Measurements from ENCODE around the gene ESR2. TPM values are rescaled to one million over a fixed set of nuclear protein-coding genes. Genes with fewer than 3 reads are reported as not detected.

ESR2 gene
- total RNA-seq, 1 donor from 2014 or later, result 0.16 TPM

DNA sequence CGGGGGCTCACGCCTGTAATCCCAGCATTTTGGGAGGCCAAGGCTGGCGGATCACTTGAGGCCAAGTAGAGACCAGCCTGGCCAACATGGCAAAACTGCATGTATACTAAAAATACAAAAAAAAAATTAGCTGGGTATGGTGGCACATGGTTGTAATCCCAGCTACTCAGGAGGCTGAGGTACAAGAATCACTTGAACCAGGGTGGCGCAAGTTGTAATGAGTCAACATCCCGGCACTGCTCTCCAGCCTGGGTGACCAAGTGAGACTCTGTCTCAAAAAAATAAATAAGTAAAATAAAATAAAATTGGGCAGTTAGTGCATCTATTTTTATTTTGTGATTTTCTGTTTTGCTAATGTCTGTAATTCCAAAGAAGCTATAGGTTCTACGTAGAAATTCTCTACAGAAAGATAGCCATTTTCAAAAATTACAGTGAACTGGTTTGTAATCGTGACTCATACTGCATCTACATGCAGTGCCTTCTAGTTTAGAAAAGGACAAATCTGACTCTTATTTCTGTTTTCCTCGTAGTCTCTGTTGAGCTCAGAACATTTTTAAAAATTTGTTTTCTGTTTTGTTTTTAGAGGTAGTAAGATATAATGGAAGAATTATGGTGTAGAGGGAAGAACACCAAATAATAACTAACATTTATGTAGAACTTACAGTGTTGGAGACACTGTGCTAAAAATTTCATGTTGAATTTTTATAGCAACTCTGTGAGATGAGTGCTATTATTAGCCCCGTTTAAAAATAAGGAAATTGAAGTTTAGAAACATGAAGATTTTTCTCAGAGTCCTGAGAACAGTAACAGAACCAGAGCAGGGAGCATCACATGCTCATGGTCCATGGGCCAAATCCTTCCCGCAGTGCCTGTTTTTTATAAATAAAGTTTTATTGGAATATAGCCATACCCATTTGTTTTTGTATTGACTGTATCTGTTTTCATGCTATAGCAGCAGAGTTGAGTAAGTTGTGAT is 240.2 kb downstream of the ESR2 start:
- H3K27me3 ChIP-seq (ENCODE audit: insufficient read depth, low read length), result no peaks in the 10 kb centered on the region
- H3K4me1 Mint-ChIP-seq (ENCODE audit: low read depth, unreplicated experiment), result no peaks in the 10 kb centered on the region
- no peaks in the 10 kb centered on the region for H4K20me1 ChIP-seq (ENCODE audit: insufficient read depth, low read length)
- no peaks in the 10 kb centered on the region for H3K9me3 ChIP-seq (ENCODE audit: insufficient read depth, low read depth, low read length)
- no peak overlapping the region for H3K4me3 ChIP-seq (ENCODE audit: insufficient read depth, low read depth, low read length)
- H3K27ac Mint-ChIP-seq (ENCODE audit: unreplicated experiment), result no peak overlapping the region
- H3K27me3 Mint-ChIP-seq (ENCODE audit: low read depth, unreplicated experiment), result no peaks in the 10 kb centered on the region
- no peak for FAIRE-seq
- no peaks in the 10 kb centered on the region for H3K36me3 ChIP-seq (ENCODE audit: insufficient read depth, low read length)
- H3K4me1 ChIP-seq (ENCODE audit: insufficient read depth, low read length), result no peaks in the 10 kb centered on the region
- H3K9me3 Mint-ChIP-seq (ENCODE audit: unreplicated experiment), result no peaks in the 10 kb centered on the region
- DNase-seq (ENCODE audit: low read depth), result no peak
- no peaks in the 10 kb centered on the region for H3K36me3 Mint-ChIP-seq (ENCODE audit: low read depth, unreplicated experiment)
- H2AFZ ChIP-seq (ENCODE audit: low read depth, low read length), result no peak overlapping the region
- no peaks in the 10 kb centered on the region for H3K79me2 ChIP-seq (ENCODE audit: insufficient read depth, low read length)
- H3K4me2 ChIP-seq (ENCODE audit: low read length), result no peak overlapping the region
- no peak overlapping the region for H3K4me3 Mint-ChIP-seq (ENCODE audit: unreplicated experiment)
- no peak overlapping the region for H3K9ac ChIP-seq (ENCODE audit: low read length)
- H3K27ac ChIP-seq (ENCODE audit: low read depth, low read length), result no peak overlapping the region
- TF ChIP-seq CTCF (IDR thresholded peaks at IDR 0.05; ENCODE audit: insufficient read depth, low read depth, low read length) (no peak), EZH2 (IDR thresholded peaks at IDR 0.05; ENCODE audit: insufficient read depth, low read length) (no peak)

GRCh38 chr14:64049616-64050381 is 244.4 kb downstream of the ESR2 start:
- Mint-ChIP-seq H3K4me3 (ENCODE audit: unreplicated experiment) (no peak overlapping the region), H3K27me3 (ENCODE audit: low read depth, unreplicated experiment) (no peaks in the 10 kb centered on the region), H3K36me3 (ENCODE audit: low read depth, unreplicated experiment) (no peaks in the 10 kb centered on the region), H3K9me3 (ENCODE audit: unreplicated experiment) (no peaks in the 10 kb centered on the region), H3K4me1 (ENCODE audit: low read depth, unreplicated experiment) (no peaks in the 10 kb centered on the region), H3K27ac (ENCODE audit: unreplicated experiment) (no peak overlapping the region)
- H3K9ac ChIP-seq (ENCODE audit: low read length), result no peak overlapping the region
- TF ChIP-seq EZH2 (IDR thresholded peaks at IDR 0.05; ENCODE audit: insufficient read depth, low read length) (no peak), CTCF (IDR thresholded peaks at IDR 0.05; ENCODE audit: insufficient read depth, low read depth, low read length) (no peak)
- H2AFZ ChIP-seq (ENCODE audit: low read depth, low read length), result no peak overlapping the region
- no peak for DNase-seq (ENCODE audit: low read depth)
- H3K4me3 ChIP-seq (ENCODE audit: insufficient read depth, low read depth, low read length), result no peak overlapping the region
- H3K27ac ChIP-seq (ENCODE audit: low read depth, low read length), result no peak overlapping the region
- H3K27me3 ChIP-seq (ENCODE audit: insufficient read depth, low read length), result no peaks in the 10 kb centered on the region
- no peaks in the 10 kb centered on the region for H3K4me1 ChIP-seq (ENCODE audit: insufficient read depth, low read length)
- FAIRE-seq, result no peak
- no peak overlapping the region for H3K4me2 ChIP-seq (ENCODE audit: low read length)
- H3K36me3 ChIP-seq (ENCODE audit: insufficient read depth, low read length), result no peaks in the 10 kb centered on the region
- H3K9me3 ChIP-seq (ENCODE audit: insufficient read depth, low read depth, low read length), result no peaks in the 10 kb centered on the region
- no peaks in the 10 kb centered on the region for H4K20me1 ChIP-seq (ENCODE audit: insufficient read depth, low read length)
- no peaks in the 10 kb centered on the region for H3K79me2 ChIP-seq (ENCODE audit: insufficient read depth, low read length)

All from astrocyte (in vitro differentiated cells and primary cell).